Measurements from ENCODE around the gene DFFB. TPM values are rescaled to one million over a fixed set of nuclear protein-coding genes. Genes with fewer than 3 reads are reported as not detected.

Gene DFFB
- total RNA-seq, 4 donors from 2014 or later, result 1.6 to 8.2 (median 3.2) TPM

GRCh38 chr1:3821908-3822307, 35.4 kb upstream of the DFFB start:
- Histone ChIP-seq H3K9me3 (no peaks in the 10 kb centered on the region), H3K27ac (no peak overlapping the region), H3K36me3 (peaks cover 16 to 96% (median 28%) of the 10 kb centered on the region in 3 donors), H3K4me1 (no peaks in the 10 kb centered on the region), H3K4me3 (no peak overlapping the region), H3K27me3 (no peaks in the 10 kb centered on the region)
- TF ChIP-seq, protein P1, sequence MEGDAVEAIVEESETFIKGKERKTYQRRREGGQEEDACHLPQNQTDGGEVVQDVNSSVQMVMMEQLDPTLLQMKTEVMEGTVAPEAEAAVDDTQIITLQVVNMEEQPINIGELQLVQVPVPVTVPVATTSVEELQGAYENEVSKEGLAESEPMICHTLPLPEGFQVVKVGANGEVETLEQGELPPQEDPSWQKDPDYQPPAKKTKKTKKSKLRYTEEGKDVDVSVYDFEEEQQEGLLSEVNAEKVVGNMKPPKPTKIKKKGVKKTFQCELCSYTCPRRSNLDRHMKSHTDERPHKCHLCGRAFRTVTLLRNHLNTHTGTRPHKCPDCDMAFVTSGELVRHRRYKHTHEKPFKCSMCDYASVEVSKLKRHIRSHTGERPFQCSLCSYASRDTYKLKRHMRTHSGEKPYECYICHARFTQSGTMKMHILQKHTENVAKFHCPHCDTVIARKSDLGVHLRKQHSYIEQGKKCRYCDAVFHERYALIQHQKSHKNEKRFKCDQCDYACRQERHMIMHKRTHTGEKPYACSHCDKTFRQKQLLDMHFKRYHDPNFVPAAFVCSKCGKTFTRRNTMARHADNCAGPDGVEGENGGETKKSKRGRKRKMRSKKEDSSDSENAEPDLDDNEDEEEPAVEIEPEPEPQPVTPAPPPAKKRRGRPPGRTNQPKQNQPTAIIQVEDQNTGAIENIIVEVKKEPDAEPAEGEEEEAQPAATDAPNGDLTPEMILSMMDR (IDR thresholded peaks at IDR 0.05), result no peak
- no peak for TF ChIP-seq POLR2A (IDR thresholded peaks at IDR 0.05)
- WGBS, 2 donors, result 80 to 86% methylated on average over 15 of the region's 15 CpGs
- DNase-seq, result no peak
- intact Hi-C loops (cut with DNase I), result no loop called here

DNA sequence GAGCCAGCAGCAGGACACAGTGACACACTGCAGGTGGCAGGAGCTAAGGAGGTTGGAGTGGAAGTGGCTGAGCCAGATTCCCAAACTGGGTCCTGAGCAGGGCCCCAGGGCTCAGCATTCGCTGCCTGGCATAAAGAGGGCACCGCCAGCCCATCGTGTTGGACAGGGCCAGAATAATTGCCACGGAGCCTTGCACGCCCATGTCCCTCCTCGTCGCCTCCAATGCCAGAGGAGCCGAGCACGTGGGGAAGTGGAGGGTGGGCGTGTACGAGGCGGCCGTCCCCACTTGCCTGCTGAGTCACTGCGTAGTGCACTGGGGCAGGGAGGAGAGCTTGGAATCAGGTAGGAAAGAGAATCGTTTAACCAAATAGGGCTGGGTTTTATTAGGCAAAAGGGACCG, 34.9 kb upstream of the DFFB start:
- Histone ChIP-seq H3K27ac (no peak overlapping the region), H3K36me3 (peaks cover 18 to 98% (median 28%) of the 10 kb centered on the region in 3 donors), H3K4me3 (no peak overlapping the region), H3K9me3 (no peaks in the 10 kb centered on the region), H3K27me3 (no peaks in the 10 kb centered on the region), H3K4me1 (no peaks in the 10 kb centered on the region)
- WGBS, 2 donors, result 64 to 77% methylated on average over 12 to 14 of the region's 16 CpGs
- no peak for DNase-seq
- intact Hi-C loops (cut with DNase I), result no loop called here
- no peak for TF ChIP-seq POLR2A (IDR thresholded peaks at IDR 0.05)
- TF ChIP-seq, protein P1 (IDR thresholded peaks at IDR 0.05), result no peak

DNA sequence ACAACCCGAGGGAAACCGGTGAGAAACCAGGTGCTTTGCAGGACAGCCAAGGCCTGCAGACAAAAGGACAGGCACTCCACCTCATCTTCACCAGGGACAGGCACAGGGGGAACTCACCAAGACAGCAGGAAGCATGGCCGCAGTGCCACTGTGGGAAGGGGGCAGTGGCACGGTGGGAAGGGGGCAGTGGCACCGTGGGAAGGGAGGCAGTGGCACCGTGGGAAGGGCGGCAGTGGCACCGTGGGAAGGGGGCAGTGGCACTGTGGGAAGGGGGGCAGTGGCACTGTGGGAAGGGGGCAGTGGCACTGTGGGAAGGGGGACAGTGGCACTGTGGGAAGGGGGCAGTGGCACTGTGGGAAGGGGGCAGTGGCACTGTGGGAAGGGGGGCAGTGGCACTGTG, 32.6 kb upstream of the DFFB start:
- Histone ChIP-seq H3K27me3 (no peaks in the 10 kb centered on the region), H3K36me3 (peaks cover 22 to 100% (median 28%) of the 10 kb centered on the region in 3 donors), H3K27ac (no peak overlapping the region), H3K4me3 (no peak overlapping the region), H3K4me1 (no peaks in the 10 kb centered on the region), H3K9me3 (no peaks in the 10 kb centered on the region)
- 89 to 94% methylated on average over 2 to 6 of the region's 8 CpGs for WGBS, 2 donors
- no peak for DNase-seq
- intact Hi-C loops (cut with DNase I), result no loop called here
- TF ChIP-seq POLR2A (IDR thresholded peaks at IDR 0.05), result no peak
- TF ChIP-seq, protein P1 (IDR thresholded peaks at IDR 0.05), result no peak

GRCh38 chr1:3825356-3825755, 31.9 kb upstream of the DFFB start:
- WGBS, 2 donors, result 82 to 85% methylated on average over 13 to 15 of the region's 15 CpGs

GRCh38 chr1:3827813-3828307, 29.4 kb upstream of the DFFB start:
- no peak for DNase-seq
- H3K4me1 ChIP-seq, result no peaks in the 10 kb centered on the region
- TF ChIP-seq, protein P1 (IDR thresholded peaks at IDR 0.05), result no peak
- WGBS, 2 donors, result 85 to 88% methylated on average over 4 to 6 of the region's 14 CpGs
- H3K36me3 ChIP-seq, result peaks cover 12 to 100% (median 23%) of the 10 kb centered on the region in 3 donors
- H3K4me3 ChIP-seq, result no peak overlapping the region
- no peaks in the 10 kb centered on the region for H3K9me3 ChIP-seq
- no peak overlapping the region for H3K27ac ChIP-seq
- no peaks in the 10 kb centered on the region for H3K27me3 ChIP-seq
- intact Hi-C loops (cut with DNase I), result no loop called here

More at GRCh38 chr1:3825356-3825755, 31.9 kb upstream of the DFFB start:
- Histone ChIP-seq H3K4me3 (no peak overlapping the region), H3K27ac (no peak overlapping the region), H3K4me1 (no peaks in the 10 kb centered on the region), H3K9me3 (no peaks in the 10 kb centered on the region), H3K36me3 (peaks cover 22 to 100% (median 28%) of the 10 kb centered on the region in 3 donors), H3K27me3 (no peaks in the 10 kb centered on the region)
- no peak for DNase-seq
- no peak for TF ChIP-seq POLR2A (IDR thresholded peaks at IDR 0.05)
- TF ChIP-seq, protein P1 (IDR thresholded peaks at IDR 0.05), result no peak
- intact Hi-C loops (cut with DNase I), result no loop called here

All from esophagus squamous epithelium (tissue), 5 donors.